ENCODE data around the gene KIAA1217.

KIAA1217 gene

DNA sequence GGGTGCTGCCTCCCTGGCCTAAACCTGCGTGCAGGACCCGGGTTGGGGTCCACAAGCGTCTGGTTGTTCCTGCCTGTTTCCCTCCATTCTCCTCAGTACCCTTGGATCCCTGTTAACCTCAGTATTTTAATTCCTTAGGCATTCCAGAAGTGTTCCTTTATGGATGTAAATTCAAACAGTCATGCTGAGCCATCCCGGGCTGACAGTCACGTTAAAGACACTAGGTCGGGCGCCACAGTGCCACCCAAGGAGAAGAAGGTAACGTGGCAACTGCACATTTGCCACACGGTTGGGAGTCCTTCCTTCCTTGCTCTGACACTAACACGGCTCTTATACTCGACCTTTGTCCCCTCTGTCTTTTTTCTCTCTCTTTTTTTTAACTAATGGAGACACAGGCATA, 327.7 kb downstream of the KIAA1217 start:
- Histone ChIP-seq H3K4me1 (ENCODE audit: control insufficient read depth in 1 of 2, insufficient read depth in 2 of 2, low read length in 2 of 2) (no peaks in the 10 kb centered on the region), H3K23ac (ENCODE audit: low read length) (no peak overlapping the region), H3K14ac (ENCODE audit: low read length) (no peak overlapping the region), H3K79me2 (ENCODE audit: control insufficient read depth, insufficient read depth, low read length, poor library complexity) (no peaks in the 10 kb centered on the region), H2BK5ac (ENCODE audit: low read depth, low read length, poor library complexity) (no peak overlapping the region), H2BK120ac (ENCODE audit: insufficient read depth, low read length, poor library complexity) (no peak overlapping the region), H4K12ac (ENCODE audit: low read depth, low read length) (no peak overlapping the region), H2AFZ (ENCODE audit: insufficient read depth, low read length, poor library complexity) (no peak overlapping the region), H4K91ac (ENCODE audit: low read depth, low read length) (no peak overlapping the region), H3K27me3 (ENCODE audit: insufficient read depth, low read length) (no peaks in the 10 kb centered on the region), H3K27ac (ENCODE audit: low read depth, low read length) (no peak overlapping the region), H2AK5ac (ENCODE audit: low read length) (no peak overlapping the region), H3K18ac (ENCODE audit: low read length) (no peak overlapping the region), H3K4me3 (ENCODE audit: low read depth, low read length) (no peak overlapping the region), H3K79me1 (ENCODE audit: low read length) (no peaks in the 10 kb centered on the region), H3K4ac (ENCODE audit: low read depth, low read length) (no peak overlapping the region), H3K4me2 (ENCODE audit: low read length) (no peak overlapping the region), H3K9ac (ENCODE audit: low read length) (no peak overlapping the region), H2BK12ac (ENCODE audit: low read length) (no peak overlapping the region), H3K36me3 (ENCODE audit: control insufficient read depth in 1 of 2, insufficient read depth in 2 of 2, low read length in 2 of 2) (peaks cover 57 to 70% of the 10 kb centered on the region in 2 experiments), H4K8ac (ENCODE audit: low read depth, low read length) (no peak overlapping the region), H3K9me3 (ENCODE audit: insufficient read depth, low read depth, low read length) (no peaks in the 10 kb centered on the region)
- WGBS (ENCODE audit: extremely low coverage, insufficient coverage, insufficient read length), result no CpG with 5 or more reads among the region's 11 CpGs
- DNase-seq, result no peak

DNA sequence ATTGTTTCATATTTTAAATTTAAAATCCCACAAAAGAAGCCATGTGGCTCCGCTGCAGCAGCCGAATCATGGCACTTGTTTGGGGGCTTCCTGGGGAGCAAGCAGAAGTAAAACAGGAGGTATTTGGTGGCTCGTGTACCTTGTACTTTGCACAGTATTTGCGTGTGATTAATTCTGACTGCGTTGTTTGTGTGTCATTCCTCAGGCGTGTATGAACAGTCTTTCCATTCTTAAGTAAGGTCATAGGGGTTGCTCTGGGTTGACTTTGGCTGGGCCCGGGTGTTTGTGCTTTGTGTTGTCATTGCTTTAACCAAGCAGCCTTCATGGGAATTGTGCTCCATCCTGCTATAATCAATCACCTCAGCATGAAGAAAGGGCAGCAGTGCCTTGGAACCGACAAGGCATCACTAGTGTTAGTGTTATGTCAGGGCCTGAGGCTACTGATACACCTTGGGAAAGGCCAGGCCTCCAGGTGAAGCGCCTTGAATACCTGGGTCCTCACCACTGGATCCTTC, 332.4 kb downstream of the KIAA1217 start:
- Histone ChIP-seq H4K12ac (ENCODE audit: low read depth, low read length) (no peak overlapping the region), H4K91ac (ENCODE audit: low read depth, low read length) (no peak overlapping the region), H2BK12ac (ENCODE audit: low read length) (no peak overlapping the region), H3K4ac (ENCODE audit: low read depth, low read length) (no peak overlapping the region), H3K18ac (ENCODE audit: low read length) (no peak overlapping the region), H3K9me3 (ENCODE audit: insufficient read depth, low read depth, low read length) (no peaks in the 10 kb centered on the region), H3K4me1 (ENCODE audit: control insufficient read depth in 1 of 2, insufficient read depth in 2 of 2, low read length in 2 of 2) (no peaks in the 10 kb centered on the region), H2AFZ (ENCODE audit: insufficient read depth, low read length, poor library complexity) (no peak overlapping the region), H3K79me1 (ENCODE audit: low read length) (no peaks in the 10 kb centered on the region), H4K8ac (ENCODE audit: low read depth, low read length) (no peak overlapping the region), H2BK5ac (ENCODE audit: low read depth, low read length, poor library complexity) (no peak overlapping the region), H3K4me3 (ENCODE audit: low read depth, low read length) (no peak overlapping the region), H3K4me2 (ENCODE audit: low read length) (no peak overlapping the region), H3K27me3 (ENCODE audit: insufficient read depth, low read length) (no peaks in the 10 kb centered on the region), H3K9ac (ENCODE audit: low read length) (no peak overlapping the region), H2BK120ac (ENCODE audit: insufficient read depth, low read length, poor library complexity) (no peak overlapping the region), H2AK5ac (ENCODE audit: low read length) (no peak overlapping the region), H3K79me2 (ENCODE audit: control insufficient read depth, insufficient read depth, low read length, poor library complexity) (no peaks in the 10 kb centered on the region), H3K36me3 (ENCODE audit: control insufficient read depth in 1 of 2, insufficient read depth in 2 of 2, low read length in 2 of 2) (peaks cover 57 to 67% of the 10 kb centered on the region in 2 experiments), H3K27ac (ENCODE audit: low read depth, low read length) (no peak overlapping the region), H3K14ac (ENCODE audit: low read length) (no peak overlapping the region), H3K23ac (ENCODE audit: low read length) (no peak overlapping the region)
- WGBS (ENCODE audit: extremely low coverage, insufficient coverage, insufficient read length), result no CpG with 5 or more reads among the region's 9 CpGs
- peak; percentile 28 to 68 for DNase-seq

DNA sequence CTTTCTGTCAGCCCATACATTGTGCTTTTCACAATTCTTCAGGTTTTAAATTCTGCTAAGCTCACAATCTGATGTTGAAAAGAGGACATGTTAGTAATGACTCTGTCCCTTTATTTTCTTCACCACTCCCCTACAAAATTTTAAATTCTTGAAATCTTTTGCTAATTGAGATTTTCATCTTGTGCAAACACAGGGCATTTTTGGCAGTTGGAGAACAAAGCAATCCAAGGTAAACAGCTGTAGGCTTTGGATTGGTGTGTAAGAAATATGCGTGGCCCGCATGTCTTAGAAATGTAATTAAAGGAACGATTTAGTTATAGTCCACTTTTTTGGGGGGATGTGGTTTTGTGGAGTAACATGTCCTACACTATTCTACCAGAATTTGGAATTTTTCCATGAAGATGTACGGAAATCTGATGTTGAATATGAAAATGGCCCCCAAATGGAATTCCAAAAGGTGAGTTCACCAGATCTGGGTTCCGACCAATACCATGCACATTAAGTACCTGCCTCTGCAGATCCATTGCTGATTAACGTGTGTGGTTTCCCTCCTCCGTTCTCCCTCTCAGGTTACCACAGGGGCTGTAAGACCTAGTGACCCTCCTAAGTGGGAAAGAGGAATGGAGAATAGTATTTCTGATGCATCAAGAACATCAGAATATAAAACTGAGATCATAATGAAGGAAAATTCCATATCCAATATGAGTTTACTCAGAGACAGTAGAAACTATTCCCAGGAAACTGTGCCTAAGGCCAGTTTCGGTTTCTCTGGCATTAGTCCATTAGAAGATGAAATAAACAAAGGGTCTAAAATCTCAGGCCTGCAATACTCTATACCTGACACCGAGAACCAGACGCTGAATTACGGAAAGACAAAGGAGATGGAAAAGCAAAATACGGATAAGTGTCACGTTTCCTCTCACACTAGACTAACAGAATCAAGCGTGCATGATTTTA, 333.7 kb downstream of the KIAA1217 start:
- Histone ChIP-seq H3K9ac (ENCODE audit: low read length) (no peak overlapping the region), H2AK5ac (ENCODE audit: low read length) (no peak overlapping the region), H3K4me3 (ENCODE audit: low read depth, low read length) (no peak overlapping the region), H3K27me3 (ENCODE audit: insufficient read depth, low read length) (no peaks in the 10 kb centered on the region), H3K36me3 (ENCODE audit: control insufficient read depth in 1 of 2, insufficient read depth in 2 of 2, low read length in 2 of 2) (peaks cover 48 to 58% of the 10 kb centered on the region in 2 experiments), H4K91ac (ENCODE audit: low read depth, low read length) (no peak overlapping the region), H3K23ac (ENCODE audit: low read length) (no peak overlapping the region), H3K9me3 (ENCODE audit: insufficient read depth, low read depth, low read length) (no peaks in the 10 kb centered on the region), H4K8ac (ENCODE audit: low read depth, low read length) (no peak overlapping the region), H3K14ac (ENCODE audit: low read length) (no peak overlapping the region), H3K4me2 (ENCODE audit: low read length) (no peak overlapping the region), H3K4me1 (ENCODE audit: control insufficient read depth in 1 of 2, insufficient read depth in 2 of 2, low read length in 2 of 2) (no peaks in the 10 kb centered on the region), H2BK120ac (ENCODE audit: insufficient read depth, low read length, poor library complexity) (no peak overlapping the region), H2BK5ac (ENCODE audit: low read depth, low read length, poor library complexity) (no peak overlapping the region), H4K12ac (ENCODE audit: low read depth, low read length) (no peak overlapping the region), H3K27ac (ENCODE audit: low read depth, low read length) (no peak overlapping the region), H3K79me1 (ENCODE audit: low read length) (no peaks in the 10 kb centered on the region), H2AFZ (ENCODE audit: insufficient read depth, low read length, poor library complexity) (no peak overlapping the region), H3K79me2 (ENCODE audit: control insufficient read depth, insufficient read depth, low read length, poor library complexity) (no peaks in the 10 kb centered on the region), H2BK12ac (ENCODE audit: low read length) (no peak overlapping the region), H3K18ac (ENCODE audit: low read length) (no peak overlapping the region), H3K4ac (ENCODE audit: low read depth, low read length) (no peak overlapping the region)
- WGBS (ENCODE audit: extremely low coverage, insufficient coverage, insufficient read length), result no CpG with 5 or more reads among the region's 14 CpGs
- DNase-seq, result peak in 1 of 2 donors; percentile 52

DNA sequence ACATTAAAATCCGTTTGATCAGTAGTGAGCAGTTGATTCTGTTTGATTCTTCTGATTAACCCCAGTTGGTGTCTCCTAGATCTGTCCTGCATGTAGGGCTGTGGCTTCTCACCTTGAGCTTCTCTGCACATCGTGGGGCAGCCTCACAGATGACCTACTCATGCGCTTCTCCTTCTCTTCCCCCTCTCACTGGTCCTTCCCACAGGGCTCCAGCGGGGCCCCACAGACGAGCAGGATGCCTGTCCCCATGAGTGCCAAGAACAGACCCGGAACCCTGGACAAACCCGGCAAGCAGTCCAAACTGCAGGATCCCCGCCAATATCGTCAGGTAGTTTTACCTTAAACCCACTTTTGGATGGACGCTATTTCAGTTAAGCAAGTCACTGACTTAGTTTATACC, 335.8 kb downstream of the KIAA1217 start:
- H4K12ac ChIP-seq (ENCODE audit: low read depth, low read length), result no peak overlapping the region
- H2AK5ac ChIP-seq (ENCODE audit: low read length), result no peak overlapping the region
- no CpG with 5 or more reads among the region's 10 CpGs for WGBS (ENCODE audit: extremely low coverage, insufficient coverage, insufficient read length)
- H2AFZ ChIP-seq (ENCODE audit: insufficient read depth, low read length, poor library complexity), result no peak overlapping the region
- H3K18ac ChIP-seq (ENCODE audit: low read length), result no peak overlapping the region
- no peak overlapping the region for H3K23ac ChIP-seq (ENCODE audit: low read length)
- H4K91ac ChIP-seq (ENCODE audit: low read depth, low read length), result no peak overlapping the region
- H3K4me2 ChIP-seq (ENCODE audit: low read length), result no peak overlapping the region
- no peaks in the 10 kb centered on the region for H3K27me3 ChIP-seq (ENCODE audit: insufficient read depth, low read length)
- no peak overlapping the region for H2BK120ac ChIP-seq (ENCODE audit: insufficient read depth, low read length, poor library complexity)
- no peaks in the 10 kb centered on the region for H3K79me2 ChIP-seq (ENCODE audit: control insufficient read depth, insufficient read depth, low read length, poor library complexity)
- H2BK12ac ChIP-seq (ENCODE audit: low read length), result no peak overlapping the region
- no peak overlapping the region for H3K4ac ChIP-seq (ENCODE audit: low read depth, low read length)
- no peak overlapping the region for H3K27ac ChIP-seq (ENCODE audit: low read depth, low read length)
- H3K36me3 ChIP-seq (ENCODE audit: control insufficient read depth in 1 of 2, insufficient read depth in 2 of 2, low read length in 2 of 2), result peaks cover 49 to 64% of the 10 kb centered on the region in 2 experiments
- H3K4me1 ChIP-seq (ENCODE audit: control insufficient read depth in 1 of 2, insufficient read depth in 2 of 2, low read length in 2 of 2), result no peaks in the 10 kb centered on the region
- H3K14ac ChIP-seq (ENCODE audit: low read length), result no peak overlapping the region
- no peak overlapping the region for H3K4me3 ChIP-seq (ENCODE audit: low read depth, low read length)
- no peaks in the 10 kb centered on the region for H3K79me1 ChIP-seq (ENCODE audit: low read length)
- H2BK5ac ChIP-seq (ENCODE audit: low read depth, low read length, poor library complexity), result no peak overlapping the region
- DNase-seq, result no peak
- no peak overlapping the region for H3K9ac ChIP-seq (ENCODE audit: low read length)
- no peaks in the 10 kb centered on the region for H3K9me3 ChIP-seq (ENCODE audit: insufficient read depth, low read depth, low read length)
- no peak overlapping the region for H4K8ac ChIP-seq (ENCODE audit: low read depth, low read length)
